Muscle layer of duodenum (tissue), 2 donors: ENCODE data around the gene ABCC4.

Source experiments
- H3K27ac ChIP-seq: one replicate; pipeline ENCODE4 v1.7.0; 2013; ENCODE audit warnings: mild to moderate bottlenecking, low read length
- H3K27me3 ChIP-seq: one replicate; pipeline ENCODE4 v1.7.0; 2013; ENCODE audit warnings: low read depth, mild to moderate bottlenecking, control low read depth, low read length
- H3K36me3 ChIP-seq, 2 donors: one replicate each; pipeline ENCODE4 v1.7.0; 2013; ENCODE audit warnings: low read length in 2 of 2, control low read depth in 1 of 2, mild to moderate bottlenecking in 1 of 2; ENCODE audit not compliant: insufficient read depth in 2 of 2, control insufficient read depth in 1 of 2
- H3K4me1 ChIP-seq, 2 donors: one replicate each; pipeline ENCODE4 v1.7.0; 2013; ENCODE audit warnings: low read length in 2 of 2, mild to moderate bottlenecking in 2 of 2, control low read depth in 1 of 2, moderate library complexity in 1 of 2; ENCODE audit not compliant: insufficient read depth in 2 of 2, control insufficient read depth in 1 of 2
- H3K4me3 ChIP-seq, 2 donors: one replicate each; pipeline ENCODE4 v1.7.0; 2013; ENCODE audit warnings: low read length in 2 of 2, low read depth in 1 of 2, mild to moderate bottlenecking in 1 of 2
- H3K9me3 ChIP-seq, 2 donors: one replicate each; pipeline ENCODE4 v1.7.0; 2013; ENCODE audit warnings: low read length in 2 of 2, control low read depth in 1 of 2, mild to moderate bottlenecking in 1 of 2; ENCODE audit not compliant: control insufficient read depth in 1 of 2
- donor health status: healthy.

ABCC4 gene

GRCh38 chr13:95325485-95325884, 24.2 kb upstream of the ABCC4 start:
- no peaks in the 10 kb centered on the region for H3K9me3 ChIP-seq
- no peaks in the 10 kb centered on the region for H3K4me1 ChIP-seq
- no peaks in the 10 kb centered on the region for H3K27me3 ChIP-seq
- H3K36me3 ChIP-seq = no peaks in the 10 kb centered on the region
- H3K27ac ChIP-seq = no peak overlapping the region
- no peak overlapping the region for H3K4me3 ChIP-seq

- H3K27ac ChIP-seq = no peak overlapping the region
- H3K4me1 ChIP-seq = no peaks in the 10 kb centered on the region
- H3K9me3 ChIP-seq = no peaks in the 10 kb centered on the region
- H3K36me3 ChIP-seq = no peaks in the 10 kb centered on the region
- H3K4me3 ChIP-seq = no peak overlapping the region
- H3K27me3 ChIP-seq = no peaks in the 10 kb centered on the region
Measured at GRCh38 chr13:95323930-95324662, 22.8 kb upstream of the ABCC4 start.

- H3K27ac ChIP-seq = no peak overlapping the region
Measured at GRCh38 chr13:95319551-95320274, 18.5 kb upstream of the ABCC4 start.

GRCh38 chr13:95317039-95317989, 16.1 kb upstream of the ABCC4 start:
- no peaks in the 10 kb centered on the region for H3K27me3 ChIP-seq
- H3K36me3 ChIP-seq = no peaks in the 10 kb centered on the region

More at GRCh38 chr13:95319551-95320274, 18.5 kb upstream of the ABCC4 start:
- Histone ChIP-seq H3K36me3 (no peaks in the 10 kb centered on the region), H3K9me3 (no peaks in the 10 kb centered on the region), H3K4me3 (no peak overlapping the region), H3K27me3 (no peaks in the 10 kb centered on the region), H3K4me1 (no peaks in the 10 kb centered on the region)

GRCh38 chr13:95315752-95316151, 14.5 kb upstream of the ABCC4 start:
- H3K27me3 ChIP-seq = no peaks in the 10 kb centered on the region
- no peaks in the 10 kb centered on the region for H3K4me1 ChIP-seq
- H3K9me3 ChIP-seq = no peaks in the 10 kb centered on the region
- H3K27ac ChIP-seq = no peak overlapping the region
- H3K36me3 ChIP-seq = no peaks in the 10 kb centered on the region
- no peak overlapping the region for H3K4me3 ChIP-seq

More at GRCh38 chr13:95317039-95317989, 16.1 kb upstream of the ABCC4 start:
- Histone ChIP-seq H3K9me3 (no peaks in the 10 kb centered on the region), H3K4me1 (no peaks in the 10 kb centered on the region), H3K4me3 (no peak overlapping the region), H3K27ac (no peak overlapping the region)

GRCh38 chr13:95307507-95307906, 6.3 kb upstream of the ABCC4 start:
- no peaks in the 10 kb centered on the region for H3K9me3 ChIP-seq
- H3K27ac ChIP-seq = no peak overlapping the region
- H3K27me3 ChIP-seq = no peaks in the 10 kb centered on the region
- no peaks in the 10 kb centered on the region for H3K4me1 ChIP-seq
- no peaks in the 10 kb centered on the region for H3K36me3 ChIP-seq
- H3K4me3 ChIP-seq = no peak overlapping the region

GRCh38 chr13:95304453-95304852, 3.2 kb upstream of the ABCC4 start:
- H3K4me1 ChIP-seq = peaks cover 0 to 16% of the 10 kb centered on the region in 2 donors
- no peak overlapping the region for H3K27ac ChIP-seq
- H3K4me3 ChIP-seq = no peak overlapping the region
- H3K9me3 ChIP-seq = no peaks in the 10 kb centered on the region
- no peaks in the 10 kb centered on the region for H3K36me3 ChIP-seq
- no peaks in the 10 kb centered on the region for H3K27me3 ChIP-seq

- Histone ChIP-seq H3K27ac (peak overlapping the region; percentile 45), H3K4me3 (peak overlapping the region; percentile 66 to 86), H3K36me3 (no peaks in the 10 kb centered on the region), H3K4me1 (peaks cover 6 to 17% of the 10 kb centered on the region in 2 donors), H3K9me3 (no peaks in the 10 kb centered on the region), H3K27me3 (no peaks in the 10 kb centered on the region)
Measured at GRCh38 chr13:95301968-95302393, 730 bp upstream of the ABCC4 start.

GRCh38 chr13:95300625-95301182, 547 bp downstream of the ABCC4 start:
- H3K4me1 ChIP-seq = peaks cover 6 to 22% of the 10 kb centered on the region in 2 donors
- H3K36me3 ChIP-seq = no peaks in the 10 kb centered on the region
- peak overlapping the region; percentile 78 to 86 for H3K4me3 ChIP-seq
- H3K27ac ChIP-seq = peak overlapping the region; percentile 54
- no peaks in the 10 kb centered on the region for H3K9me3 ChIP-seq
- H3K27me3 ChIP-seq = no peaks in the 10 kb centered on the region

- no peaks in the 10 kb centered on the region for H3K36me3 ChIP-seq
- H3K4me3 ChIP-seq = no peak overlapping the region
- H3K4me1 ChIP-seq = peaks cover 6 to 22% of the 10 kb centered on the region in 2 donors
- no peaks in the 10 kb centered on the region for H3K27me3 ChIP-seq
- H3K27ac ChIP-seq = no peak overlapping the region
- H3K9me3 ChIP-seq = no peaks in the 10 kb centered on the region
Measured at GRCh38 chr13:95298971-95299621, 2.2 kb downstream of the ABCC4 start.
